ENCODE measurements around the gene ANKRD6.

DNA sequence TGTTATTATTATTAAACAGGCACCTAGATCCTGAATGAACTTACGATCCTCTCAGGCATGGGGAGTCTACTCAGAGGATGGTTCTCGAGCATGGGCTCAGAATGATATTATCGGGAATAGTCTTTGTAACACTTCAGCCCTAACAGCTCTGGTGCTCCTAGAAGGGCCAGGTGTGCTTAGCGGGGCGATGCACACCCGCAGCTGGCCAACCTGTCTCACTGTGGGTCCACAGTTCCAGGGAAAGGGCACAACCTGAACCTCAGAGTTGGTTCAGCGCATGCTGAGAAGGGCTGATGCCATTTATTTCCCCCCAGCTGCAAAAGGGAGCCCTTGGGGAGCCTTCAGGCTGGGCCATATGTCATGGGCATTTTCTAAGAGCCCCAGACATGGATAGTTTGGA lies 47.1 kb upstream of the ANKRD6 start:
- no peak for TF ChIP-seq FOXM1 (IDR thresholded peaks at IDR 0.05; ENCODE audit: borderline replicate concordance)
- no peak for TF ChIP-seq SUZ12 (IDR thresholded peaks at IDR 0.05)
- no peak for TF ChIP-seq BHLHE40 (IDR thresholded peaks at IDR 0.05; ENCODE audit: borderline replicate concordance)
